GM03348 (cell line): Measurements from ENCODE around the gene C1QL1.

Experiments
- DNase-seq: peaks from one replicate; pipeline ENCODE4 v3.0.0; 2012; ENCODE audit warnings: low spot score

Gene C1QL1

DNA sequence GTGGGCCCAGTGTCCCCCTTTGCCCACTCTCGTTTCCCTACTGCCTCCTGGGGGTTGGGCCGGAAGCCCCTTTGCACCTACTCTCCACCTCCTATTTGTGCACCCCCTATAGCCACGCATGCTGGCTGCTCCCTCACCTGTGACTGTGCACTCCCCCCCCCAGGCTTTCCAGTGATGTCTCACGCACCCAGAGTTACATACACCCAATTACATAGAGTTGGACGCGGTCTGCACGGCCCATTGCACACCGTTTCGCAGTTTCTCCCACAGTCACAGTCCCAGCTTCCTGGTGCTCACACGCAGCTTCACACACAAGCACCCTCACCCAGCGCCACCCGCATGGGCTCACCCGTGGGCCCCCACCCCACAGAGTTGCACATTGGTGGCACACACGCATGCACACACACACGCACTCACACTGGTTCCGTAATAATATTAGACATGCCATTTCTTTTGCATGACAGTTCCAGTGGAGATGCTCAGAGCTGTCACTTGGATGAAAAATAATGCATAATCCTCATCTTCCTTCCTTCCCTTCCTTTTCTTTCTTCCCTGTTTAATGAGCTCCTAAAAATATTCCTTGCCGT is 21.5 kb upstream of the C1QL1 start:
- DNase-seq: no peak

GRCh38 chr17:44988044-44988942 is 20.2 kb upstream of the C1QL1 start:
- no peak for DNase-seq

- DNase-seq: no peak
Measured at GRCh38 chr17:44983563-44983962, 15.5 kb upstream of the C1QL1 start.

GRCh38 chr17:44982113-44982702 is 14.1 kb upstream of the C1QL1 start:
- no peak for DNase-seq

DNA sequence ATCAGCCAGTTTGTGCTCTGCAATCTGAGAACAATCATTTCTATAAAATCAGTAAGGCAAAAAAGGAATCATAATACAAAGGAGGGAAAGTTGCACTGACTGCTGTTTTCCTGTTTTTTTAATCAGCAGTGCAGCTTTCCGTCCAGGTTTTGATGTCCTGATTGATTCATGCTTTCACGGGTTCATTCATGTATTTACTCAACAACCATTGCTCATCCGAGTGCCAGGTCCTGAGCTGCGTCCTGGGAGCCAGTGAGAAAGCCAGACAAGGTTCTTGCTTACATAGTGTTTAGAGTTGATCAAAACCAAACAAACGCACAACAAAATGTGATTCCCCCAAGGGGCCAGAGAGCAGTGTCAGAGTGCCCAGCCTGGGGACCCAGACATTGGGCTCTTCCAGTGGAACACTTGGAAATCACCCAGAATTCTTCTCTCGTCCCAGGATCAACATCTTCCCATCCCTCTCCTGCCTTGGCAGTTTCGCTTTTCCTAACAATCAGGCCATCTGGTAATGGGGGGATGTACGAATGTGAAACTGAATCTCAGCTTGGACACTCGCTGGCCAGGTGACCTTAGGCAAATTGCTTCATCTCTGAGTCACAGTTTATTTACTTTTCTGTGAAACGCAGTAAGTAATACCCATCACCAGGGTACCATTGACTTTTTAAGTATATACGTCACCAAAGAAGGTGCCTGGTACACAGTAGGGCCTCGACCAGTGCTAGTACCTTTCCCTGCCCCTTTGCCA is 13.3 kb upstream of the C1QL1 start:
- DNase-seq: no peak

GRCh38 chr17:44979426-44979995 is 11.4 kb upstream of the C1QL1 start:
- no peak for DNase-seq

DNA sequence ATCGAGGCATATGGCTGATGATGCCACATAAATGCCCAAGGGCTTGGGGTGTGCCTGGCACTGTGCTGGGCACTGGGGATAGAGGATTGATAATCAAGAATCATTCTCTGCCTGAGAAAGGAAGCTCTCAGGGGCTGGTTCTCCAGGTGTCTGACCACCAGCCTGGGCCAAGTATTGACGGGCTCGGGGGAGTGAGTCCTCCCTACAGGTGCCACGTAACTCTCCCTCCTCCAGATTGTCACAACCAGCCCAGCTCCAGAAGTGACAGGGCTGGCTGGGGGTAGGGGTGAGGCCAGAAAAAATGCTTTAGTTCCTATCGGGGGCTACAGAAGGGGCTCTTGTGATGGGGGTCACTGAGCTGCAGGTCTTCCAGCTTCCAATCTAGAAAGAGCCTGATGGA is 10.7 kb upstream of the C1QL1 start:
- no peak for DNase-seq

- DNase-seq: no peak
Measured at GRCh38 chr17:44977814-44978550, 9.9 kb upstream of the C1QL1 start.

DNA sequence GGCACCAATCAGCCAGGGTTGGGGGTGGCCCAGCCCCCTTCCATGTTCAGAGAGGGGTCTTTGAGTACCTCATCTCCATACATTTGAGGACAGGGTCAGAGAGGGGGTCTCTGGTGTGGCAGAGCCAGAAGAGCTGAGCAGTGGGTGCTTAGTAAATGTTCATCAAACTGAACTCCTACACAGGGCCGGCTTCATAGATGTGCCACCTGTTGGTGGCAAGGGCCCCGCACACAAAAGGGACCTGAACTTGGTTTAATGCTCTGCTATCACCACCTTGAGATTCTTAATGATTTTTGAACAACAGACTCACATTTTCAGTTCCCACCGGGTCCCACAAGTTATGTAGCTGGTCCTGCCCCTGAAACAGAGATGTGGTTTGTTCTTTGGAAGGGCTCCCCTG is 9.0 kb upstream of the C1QL1 start:
- no peak for DNase-seq

DNA sequence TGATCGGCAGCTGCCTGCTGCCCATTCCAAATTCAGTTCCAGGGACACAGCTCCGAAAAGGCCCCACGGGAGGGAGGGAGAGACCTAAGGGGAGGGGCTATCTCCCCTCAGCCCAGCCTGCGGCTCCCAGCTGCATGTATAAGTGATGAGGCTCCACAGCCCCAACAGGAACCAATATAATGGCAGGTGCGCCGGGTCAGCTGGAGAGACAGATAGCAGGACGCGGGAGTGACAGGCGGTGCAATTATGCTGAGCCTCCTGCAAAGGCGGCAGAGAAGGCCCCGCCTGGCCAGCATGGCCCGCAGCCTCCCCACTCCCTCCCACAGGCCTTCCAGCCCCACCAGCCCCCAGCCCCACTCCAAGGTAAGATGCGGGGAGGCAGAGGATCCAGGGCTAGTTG is 8.1 kb upstream of the C1QL1 start:
- DNase-seq: no peak

- DNase-seq: no peak
Measured at GRCh38 chr17:44972953-44973352, 4.8 kb upstream of the C1QL1 start.

- DNase-seq: peak; percentile 45
Measured at GRCh38 chr17:44971776-44972483, 3.8 kb upstream of the C1QL1 start.

GRCh38 chr17:44970136-44970741 is 2.1 kb upstream of the C1QL1 start:
- DNase-seq: peak; percentile 62

DNA sequence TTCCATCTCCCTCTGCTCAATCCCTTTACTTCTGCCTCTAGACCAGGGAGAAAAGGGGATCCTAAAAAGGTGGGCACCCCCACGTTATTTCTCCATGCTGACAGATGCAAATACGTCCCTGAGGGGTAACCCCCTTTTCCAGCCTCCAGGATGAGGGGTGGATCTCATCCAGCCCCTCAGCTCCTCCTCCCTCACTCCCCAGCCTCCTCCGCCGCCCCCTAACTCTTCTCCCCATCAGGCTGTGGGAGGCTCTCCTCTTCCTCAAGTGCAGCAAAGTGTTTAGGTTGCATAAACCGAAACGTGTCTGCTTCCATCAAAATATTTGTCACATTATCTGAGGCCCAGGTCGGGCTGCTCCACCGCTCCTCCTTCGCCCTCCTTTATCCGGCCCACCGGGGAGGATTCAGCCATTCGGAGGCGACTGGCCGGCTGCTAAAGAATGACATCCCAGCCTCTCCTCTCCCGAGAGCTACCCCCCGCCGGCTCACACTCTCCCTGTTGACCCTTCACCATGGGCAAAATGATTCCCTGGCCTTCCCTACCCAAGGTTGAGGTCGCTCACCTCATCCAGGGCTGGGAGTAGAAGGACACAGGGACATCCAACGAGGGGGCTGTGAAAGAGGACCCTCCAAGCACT is 1.2 kb upstream of the C1QL1 start:
- no peak for DNase-seq

DNA sequence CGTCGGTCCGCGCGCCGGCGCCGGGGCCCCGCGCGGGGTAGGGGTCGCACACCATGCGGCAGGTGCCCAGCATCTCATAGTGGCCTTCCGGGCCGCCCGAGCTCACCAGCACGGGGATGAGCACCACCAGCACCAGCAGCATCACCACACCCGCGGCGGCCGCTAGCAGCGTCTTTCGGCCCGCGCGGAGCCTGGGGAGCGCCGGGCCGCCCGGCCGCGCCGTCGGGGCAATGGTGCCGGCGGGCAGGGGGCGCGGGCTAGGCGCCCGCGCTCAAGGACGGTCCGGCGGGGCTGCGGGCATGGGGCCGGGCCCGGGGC is 237 bp downstream of the C1QL1 start:
- no peak for DNase-seq

DNA sequence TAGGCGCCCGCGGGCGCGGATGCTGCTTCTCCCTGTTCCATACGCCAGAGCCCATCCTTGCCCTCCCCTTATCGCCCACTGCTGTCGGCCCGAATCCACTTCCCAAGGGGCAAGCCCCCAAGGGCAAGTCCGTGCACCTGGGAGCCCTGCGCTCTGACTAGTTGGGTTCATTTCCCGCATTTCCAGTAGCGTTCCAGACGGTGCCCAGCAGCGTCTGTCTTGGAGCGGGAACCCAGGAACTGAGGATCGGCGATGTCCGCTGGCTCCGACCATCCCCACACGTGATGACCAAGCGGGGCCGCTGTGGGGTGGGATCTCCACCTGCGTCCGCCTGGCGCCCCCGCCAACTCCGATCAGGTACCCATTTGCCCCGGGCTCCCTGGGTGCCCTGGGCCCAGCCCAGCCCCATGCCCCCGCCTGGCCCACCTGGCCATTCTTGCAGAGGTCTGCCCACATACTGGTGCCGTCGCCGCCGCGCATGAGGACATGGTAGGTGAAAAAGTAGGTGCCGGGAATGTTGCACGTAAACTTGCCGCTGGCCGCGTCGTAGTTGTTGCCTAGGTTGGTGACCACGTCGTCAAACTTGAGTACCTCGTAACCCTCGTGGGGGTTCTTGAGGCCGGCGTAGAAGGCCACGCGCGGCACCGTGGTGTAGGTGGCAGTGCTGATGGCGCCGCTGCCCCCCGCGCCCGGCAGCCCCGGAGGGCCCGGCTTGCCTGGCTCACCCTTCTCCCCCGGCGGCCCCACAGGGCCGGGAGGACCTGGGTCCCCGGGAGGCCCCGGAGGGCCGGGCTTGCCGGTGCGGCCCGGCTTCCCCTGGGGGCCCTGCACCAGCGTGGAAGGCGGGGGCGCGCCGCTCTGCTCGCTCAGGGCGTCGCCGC is 837 bp downstream of the C1QL1 start:
- DNase-seq: no peak

- no peak for DNase-seq
Measured at GRCh38 chr17:44966348-44967025, 1.6 kb downstream of the C1QL1 start.

DNA sequence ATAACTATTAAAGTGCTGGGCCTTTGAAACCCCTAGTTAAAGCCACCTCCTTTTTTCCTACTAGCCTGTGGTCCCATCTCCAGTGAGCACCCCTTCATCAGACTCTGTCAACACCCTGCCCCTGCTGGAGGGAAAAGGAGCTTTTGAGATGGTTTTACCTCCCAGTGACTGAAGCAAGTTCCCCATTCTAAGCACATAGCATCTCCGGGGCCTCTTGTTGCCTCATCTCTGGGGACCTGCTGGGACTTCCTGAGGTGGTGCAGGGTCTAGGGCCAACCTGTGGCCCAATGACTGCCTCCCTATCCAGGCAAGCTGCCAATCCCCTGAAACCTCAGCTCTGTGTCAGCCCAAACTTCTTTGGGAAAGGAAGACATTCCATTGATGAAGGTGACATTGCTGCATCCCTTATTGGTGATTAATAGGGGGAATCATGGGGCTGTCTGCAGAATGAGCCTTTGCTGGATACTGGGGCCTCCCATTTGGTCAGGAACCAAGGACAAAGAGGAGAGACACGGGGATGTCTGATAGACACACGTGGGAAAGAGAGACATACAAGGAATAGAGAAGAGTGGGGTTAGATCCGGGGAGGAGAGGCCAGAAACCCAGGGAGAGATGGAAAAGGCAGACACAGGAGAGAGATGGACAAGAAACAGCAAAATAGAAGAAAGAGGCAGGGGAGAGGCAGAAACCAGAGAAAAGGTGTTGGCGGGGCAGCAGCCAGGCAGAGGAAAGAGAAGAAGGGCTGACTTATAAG is 2.4 kb downstream of the C1QL1 start:
- DNase-seq: no peak
